Testis (tissue), 3 donors: Measurements from ENCODE around the gene HECW1. TPM values are rescaled to one million over a fixed set of nuclear protein-coding genes. Genes with fewer than 3 reads are reported as not detected.

Experiments
- DNase-seq: peaks from one replicate; pipeline ENCODE4 v3.0.0-alpha.2; 2019
- H3K27ac ChIP-seq, 2 donors: fragments of 200-600 bp; sonication (generic); one replicate each; pipeline ENCODE4 v1.5.1; 2019
- H3K27me3 ChIP-seq: fragments of 200-600 bp; sonication (generic); one replicate; pipeline ENCODE4 v1.5.1; 2019
- H3K36me3 ChIP-seq: fragments of 200-600 bp; sonication (generic); one replicate; pipeline ENCODE4 v1.5.1; 2017; ENCODE audit warnings: low read depth; ENCODE audit errors: missing control alignments
- H3K4me1 ChIP-seq: fragments of 200-600 bp; sonication (generic); one replicate; pipeline ENCODE4 v1.5.1; 2019
- H3K4me3 ChIP-seq, 2 donors: fragments of 200-600 bp; sonication (generic); one replicate each; pipeline ENCODE4 v1.5.1; 2017 to 2019
- H3K9me3 ChIP-seq: fragments of 200-600 bp; sonication (generic); one replicate; pipeline ENCODE4 v1.5.1; 2017
- POLR2A ChIP-seq: fragments of 450-650 bp; IDR thresholded peaks from one replicate; pipeline ENCODE4 v1.6.1; 2017; ENCODE audit warnings: antibody characterized with exemption, mild to moderate bottlenecking, moderate library complexity
- WGBS, 2 donors: methylation state at CpG; one replicate each; pipeline ENCODE4 v1.1.5; 2018; 5-methylcytosine and 5-hydroxymethylcytosine counted together
- intact Hi-C: fragments of 100-400 bp; cut with DNase I; formaldehyde crosslinking; loops from one replicate; pipeline ENCODE4 v1.15.1; 2023; ENCODE audit warnings: low total_unique reads
- polyA plus RNA-seq: library from polyadenylated mRNA; stranded (reverse); fragments of 350-450 nt; fragmentation: Illumina TruSeq; extraction: RNeasy Lipid Tissue Mini Kit (QIAGEN cat#74804); gene quantifications from one replicate; pipeline ENCODE4 v1.2.3, GENCODE V29; 2014; ENCODE audit warnings: low read depth, low replicate concordance; ENCODE audit not compliant: insufficient read depth
- total RNA-seq, 2 donors: library from RNA; depleted of rRNA; stranded (reverse); fragments of >200 nt; gene quantifications; one replicate each; pipeline ENCODE4 v1.2.3, GENCODE V29; 2016
- TF ChIP-seq, protein P1 (sequence below), 3 experiments: fragments of 450-650 bp in 2 of 3; fragments of 200-600 bp in 1 of 3; sonication (generic) in 1 of 3; IDR thresholded peaks; one replicate each; pipeline ENCODE4 v1.5.1; 2016 to 2019; ENCODE audit warnings: antibody characterized with exemption in 3 of 3, mild to moderate bottlenecking in 2 of 3, moderate library complexity in 1 of 3

HECW1 gene
- total and polyA plus RNA-seq, 3 donors from 2014 or later: 3.2 to 14.5 (median 5.0) TPM

DNA sequence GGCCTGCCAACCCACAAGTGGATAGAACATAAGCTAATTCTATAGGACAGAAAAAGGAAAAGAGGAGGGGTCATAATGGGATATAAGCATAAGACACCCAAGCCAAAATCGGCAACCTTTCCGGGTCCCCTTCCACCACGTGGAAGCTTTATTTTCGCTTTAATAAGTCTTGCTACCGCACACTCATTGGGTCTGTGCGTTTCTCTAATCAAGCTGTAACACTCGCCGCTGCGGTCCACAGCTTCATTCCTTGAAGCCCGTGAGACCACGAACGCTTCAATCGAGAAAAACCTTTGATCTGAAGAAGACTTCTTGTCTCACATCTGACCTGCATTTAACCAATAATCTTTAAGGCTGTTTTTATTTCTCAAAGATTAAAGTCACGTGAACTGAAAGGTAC is 35.8 kb upstream of the HECW1 start:
- Histone ChIP-seq H3K9me3 (no peaks in the 10 kb centered on the region), H3K36me3 (no peaks in the 10 kb centered on the region), H3K27ac (no peak overlapping the region), H3K27me3 (no peaks in the 10 kb centered on the region), H3K4me1 (peaks cover 5% of the 10 kb centered on the region), H3K4me3 (peak overlapping the region in 1 of 2 donors; percentile 25)
- 68 to 73% methylated on average over 14 of the region's 14 CpGs for WGBS, 2 donors
- no peak for DNase-seq
- TF ChIP-seq, protein P1, sequence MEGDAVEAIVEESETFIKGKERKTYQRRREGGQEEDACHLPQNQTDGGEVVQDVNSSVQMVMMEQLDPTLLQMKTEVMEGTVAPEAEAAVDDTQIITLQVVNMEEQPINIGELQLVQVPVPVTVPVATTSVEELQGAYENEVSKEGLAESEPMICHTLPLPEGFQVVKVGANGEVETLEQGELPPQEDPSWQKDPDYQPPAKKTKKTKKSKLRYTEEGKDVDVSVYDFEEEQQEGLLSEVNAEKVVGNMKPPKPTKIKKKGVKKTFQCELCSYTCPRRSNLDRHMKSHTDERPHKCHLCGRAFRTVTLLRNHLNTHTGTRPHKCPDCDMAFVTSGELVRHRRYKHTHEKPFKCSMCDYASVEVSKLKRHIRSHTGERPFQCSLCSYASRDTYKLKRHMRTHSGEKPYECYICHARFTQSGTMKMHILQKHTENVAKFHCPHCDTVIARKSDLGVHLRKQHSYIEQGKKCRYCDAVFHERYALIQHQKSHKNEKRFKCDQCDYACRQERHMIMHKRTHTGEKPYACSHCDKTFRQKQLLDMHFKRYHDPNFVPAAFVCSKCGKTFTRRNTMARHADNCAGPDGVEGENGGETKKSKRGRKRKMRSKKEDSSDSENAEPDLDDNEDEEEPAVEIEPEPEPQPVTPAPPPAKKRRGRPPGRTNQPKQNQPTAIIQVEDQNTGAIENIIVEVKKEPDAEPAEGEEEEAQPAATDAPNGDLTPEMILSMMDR (IDR thresholded peaks at IDR 0.05): no peak
- TF ChIP-seq POLR2A: no peak
- intact Hi-C loops: no loop called here

GRCh38 chr7:43077285-43077684 is 35.2 kb upstream of the HECW1 start:
- no peak for DNase-seq
- Histone ChIP-seq H3K9me3 (no peaks in the 10 kb centered on the region), H3K27ac (no peak overlapping the region), H3K36me3 (no peaks in the 10 kb centered on the region), H3K4me1 (no peaks in the 10 kb centered on the region), H3K27me3 (no peaks in the 10 kb centered on the region), H3K4me3 (peak overlapping the region in 1 of 2 donors; percentile 25)
- TF ChIP-seq, protein P1 (IDR thresholded peaks at IDR 0.05): no peak
- no peak for TF ChIP-seq POLR2A
- WGBS, 2 donors: 39 to 40% methylated on average over 9 of the region's 9 CpGs
- intact Hi-C loops: no loop called here

- intact Hi-C loops: no loop called here
- 30 to 44% methylated on average over 7 of the region's 7 CpGs for WGBS, 2 donors
Observed at GRCh38 chr7:43077732-43078391, 34.6 kb upstream of the HECW1 start.

GRCh38 chr7:43078794-43079193 is 33.7 kb upstream of the HECW1 start:
- TF ChIP-seq, protein P1 (IDR thresholded peaks at IDR 0.05): no peak
- Histone ChIP-seq H3K4me1 (no peaks in the 10 kb centered on the region), H3K27ac (no peak overlapping the region), H3K36me3 (no peaks in the 10 kb centered on the region), H3K4me3 (no peak overlapping the region), H3K27me3 (no peaks in the 10 kb centered on the region), H3K9me3 (no peaks in the 10 kb centered on the region)
- no peak for DNase-seq
- WGBS, 2 donors: 70 to 80% methylated on average over 6 of the region's 6 CpGs
- intact Hi-C loops: no loop called here

More at GRCh38 chr7:43077732-43078391, 34.6 kb upstream of the HECW1 start:
- Histone ChIP-seq H3K27ac (no peak overlapping the region), H3K4me1 (no peaks in the 10 kb centered on the region), H3K4me3 (peak overlapping the region in 1 of 2 donors; percentile 25), H3K27me3 (no peaks in the 10 kb centered on the region), H3K36me3 (no peaks in the 10 kb centered on the region), H3K9me3 (no peaks in the 10 kb centered on the region)
- TF ChIP-seq, protein P1 (IDR thresholded peaks at IDR 0.05): no peak
- no peak for TF ChIP-seq POLR2A
- DNase-seq: peak; percentile 78

DNA sequence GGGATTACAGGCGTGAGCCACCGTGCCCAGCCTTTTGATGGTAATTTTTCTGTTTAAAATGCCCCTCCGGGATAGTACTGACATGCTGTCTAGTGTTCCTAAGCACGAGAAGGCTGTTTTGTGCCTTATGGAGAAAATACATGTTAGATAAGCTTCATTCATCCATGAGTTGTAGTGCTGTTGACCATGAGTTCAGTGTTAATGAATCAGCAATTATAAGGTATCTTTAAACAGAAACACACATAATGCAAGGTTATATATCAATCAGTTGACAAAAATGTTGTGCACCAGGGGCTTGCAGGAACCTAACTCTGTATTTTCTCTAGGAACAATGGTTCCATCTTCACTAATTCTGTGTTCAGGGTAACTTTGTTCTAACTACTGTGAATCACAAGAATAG is 30.8 kb upstream of the HECW1 start:
- no peaks in the 10 kb centered on the region for H3K4me1 ChIP-seq
- WGBS, 2 donors: 81 to 91% methylated on average over 4 of the region's 4 CpGs
- intact Hi-C loops: no loop called here
- H3K9me3 ChIP-seq: no peaks in the 10 kb centered on the region
- no peak overlapping the region for H3K4me3 ChIP-seq
- no peaks in the 10 kb centered on the region for H3K27me3 ChIP-seq
- DNase-seq: no peak
- H3K36me3 ChIP-seq: no peaks in the 10 kb centered on the region
- TF ChIP-seq POLR2A: no peak
- TF ChIP-seq, protein P1 (IDR thresholded peaks at IDR 0.05): no peak
- H3K27ac ChIP-seq: no peak overlapping the region
